ENCODE results near the gene EEF2K. TPM values are rescaled to one million over a fixed set of nuclear protein-coding genes. Genes with fewer than 3 reads are reported as not detected.

EEF2K gene
- total RNA-seq, 1 experiment from 2014 or later: 31.0 TPM

DNA sequence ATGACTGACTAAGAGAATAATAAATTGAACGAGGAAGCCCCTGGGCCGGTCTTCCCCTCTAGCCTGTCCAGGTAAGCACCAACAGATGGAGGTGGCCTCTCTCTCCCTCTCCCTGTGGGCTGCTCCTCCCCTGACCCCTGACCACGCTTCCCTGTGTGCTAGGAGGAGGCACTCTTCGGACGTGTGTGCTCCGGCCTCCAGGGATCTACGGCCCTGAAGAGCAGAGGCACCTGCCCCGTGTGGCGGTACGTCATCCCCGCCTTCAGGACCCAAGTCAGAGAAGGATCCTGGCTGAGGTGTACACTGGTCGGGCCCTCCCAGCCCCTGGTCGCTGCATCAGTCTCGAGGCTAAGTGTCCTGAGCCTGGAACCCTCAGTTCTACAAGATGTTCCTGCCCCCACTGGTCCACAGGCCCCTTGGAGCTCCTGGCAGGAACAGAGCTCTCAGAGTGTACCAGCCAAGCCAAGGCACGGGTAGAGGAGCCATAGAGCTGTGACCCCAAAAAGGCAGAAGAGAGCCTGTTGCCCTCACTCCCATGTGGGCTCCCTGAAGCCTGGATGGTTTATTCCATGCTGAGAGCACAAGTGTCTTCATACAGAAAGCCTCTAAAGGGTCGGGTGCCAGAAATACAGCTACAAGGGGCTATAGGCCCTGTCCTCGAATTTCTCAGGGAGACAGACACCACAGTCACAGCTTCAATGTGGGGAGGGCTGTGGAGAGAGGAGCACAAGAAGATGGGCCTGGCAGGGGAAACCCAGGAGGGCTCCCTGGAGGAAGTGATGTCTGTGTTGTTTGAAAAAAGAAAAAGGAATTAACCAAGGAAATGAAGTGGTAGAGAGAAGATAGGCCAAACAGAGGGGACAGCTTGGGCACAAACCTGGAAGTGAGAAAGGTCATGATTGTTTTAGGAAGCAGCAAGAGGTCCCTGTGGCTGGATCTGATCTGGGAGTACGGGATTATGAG, 27.8 kb upstream of the EEF2K start:
- Histone ChIP-seq H3K4me3 (replicated peaks in 1 of 2; ENCODE audit: low read depth in 1 of 2, low read length in 2 of 2) (no peak overlapping the region), H3K9me3 (ENCODE audit: control insufficient read depth in 1 of 2, insufficient read depth in 1 of 2, low read depth in 1 of 2, low read length in 2 of 2) (no peaks in the 10 kb centered on the region), H3K9me2 (ENCODE audit: insufficient read depth) (no peaks in the 10 kb centered on the region), H2AFZ (ENCODE audit: low read depth, low read length, poor library complexity, severe bottlenecking) (no peak overlapping the region), H3K4me2 (ENCODE audit: low read length) (no peak overlapping the region), H4K20me1 (ENCODE audit: insufficient read depth) (no peaks in the 10 kb centered on the region), H3K36me3 (ENCODE audit: control insufficient read depth in 1 of 2, insufficient read depth in 2 of 2, low read length in 2 of 2) (no peaks in the 10 kb centered on the region), H3K9ac (ENCODE audit: low read length) (no peak overlapping the region), H3K4me1 (ENCODE audit: control insufficient read depth in 1 of 2, insufficient read depth in 2 of 2, low read length in 2 of 2) (no peaks in the 10 kb centered on the region), H3K27ac (ENCODE audit: low read depth, low read length) (no peak overlapping the region), H3K79me2 (ENCODE audit: insufficient read depth, low read length) (no peaks in the 10 kb centered on the region), H3K27me3 (ENCODE audit: insufficient read depth, low read length) (no peaks in the 10 kb centered on the region; the same call in 1 of the 2 replicates)
- intact Hi-C loops (cut with micrococcal nuclease): no loop called here
- no TSS peak for BruUV-seq (replicated peaks)
- TF ChIP-seq SP1 (IDR thresholded peaks at IDR 0.05; ENCODE audit: low read depth) (no peak), FOSL1 (IDR thresholded peaks at IDR 0.05; ENCODE audit: low read depth) (no peak), TCF7L2 (IDR thresholded peaks at IDR 0.05; ENCODE audit: borderline replicate concordance, extremely low read depth, insufficient read depth, insufficient read length) (no peak), YY1 (IDR thresholded peaks at IDR 0.05; ENCODE audit: extremely low read depth, insufficient replicate concordance, low read depth, low read length) (no peak), EZH2 (IDR thresholded peaks at IDR 0.05) (no peak), EGR1 (IDR thresholded peaks at IDR 0.05; ENCODE audit: low read depth) (no peak)
- TF ChIP-seq, protein P1, sequence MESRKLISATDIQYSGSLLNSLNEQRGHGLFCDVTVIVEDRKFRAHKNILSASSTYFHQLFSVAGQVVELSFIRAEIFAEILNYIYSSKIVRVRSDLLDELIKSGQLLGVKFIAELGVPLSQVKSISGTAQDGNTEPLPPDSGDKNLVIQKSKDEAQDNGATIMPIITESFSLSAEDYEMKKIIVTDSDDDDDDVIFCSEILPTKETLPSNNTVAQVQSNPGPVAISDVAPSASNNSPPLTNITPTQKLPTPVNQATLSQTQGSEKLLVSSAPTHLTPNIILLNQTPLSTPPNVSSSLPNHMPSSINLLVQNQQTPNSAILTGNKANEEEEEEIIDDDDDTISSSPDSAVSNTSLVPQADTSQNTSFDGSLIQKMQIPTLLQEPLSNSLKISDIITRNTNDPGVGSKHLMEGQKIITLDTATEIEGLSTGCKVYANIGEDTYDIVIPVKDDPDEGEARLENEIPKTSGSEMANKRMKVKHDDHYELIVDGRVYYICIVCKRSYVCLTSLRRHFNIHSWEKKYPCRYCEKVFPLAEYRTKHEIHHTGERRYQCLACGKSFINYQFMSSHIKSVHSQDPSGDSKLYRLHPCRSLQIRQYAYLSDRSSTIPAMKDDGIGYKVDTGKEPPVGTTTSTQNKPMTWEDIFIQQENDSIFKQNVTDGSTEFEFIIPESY (IDR thresholded peaks at IDR 0.05; ENCODE audit: extremely low read depth, insufficient replicate concordance, low read length): no peak
- ATAC-seq: no peak
- ChIA-PET CTCF (interaction anchor here (1.4 kb wide), 1 partner anchor 11 kb away, joined by 5 read pairs; no protein-coding TSS in a partner anchor), RAD21 (ENCODE audit: low non-redundant PET in 1 of 2, low total read pairs in 2 of 2, uncharacterized antibody in 2 of 2, unreplicated experiment in 2 of 2) (interaction anchor here in 1 of 2 experiments (0.7 kb wide), 1 partner anchor 229 kb away, joined by 4 read pairs; no protein-coding TSS in a partner anchor), POLR2A (no interaction called here)
- no peak for DNase-seq (ENCODE audit: low read depth, low spot score)
